GM13977 (cell line): ENCODE measurements around the gene HMG20B.

Experiments
- DNase-seq: peaks from one replicate; pipeline ENCODE4 v3.0.0; 2012; ENCODE audit warnings: low spot score
- CTCF ChIP-seq: IDR thresholded peaks from 2 replicates; pipeline ENCODE4 v1.5.1; 2012; ENCODE audit warnings: mild to moderate bottlenecking, control low read depth; ENCODE audit not compliant: insufficient read depth; ENCODE audit errors: extremely low read depth, missing control alignments
- in situ Hi-C: fragments of 300-500 bp; cut with MboI; formaldehyde crosslinking; loops from one replicate; pipeline ENCODE4 v1.12.0; 2022; ENCODE audit warnings: low sequenced_read_pairs, low pct_unique_long_range_greater_than_20kb, mixed read lengths, inconsistent platforms; ENCODE audit not compliant: unreplicated experiment

The HMG20B gene

DNA sequence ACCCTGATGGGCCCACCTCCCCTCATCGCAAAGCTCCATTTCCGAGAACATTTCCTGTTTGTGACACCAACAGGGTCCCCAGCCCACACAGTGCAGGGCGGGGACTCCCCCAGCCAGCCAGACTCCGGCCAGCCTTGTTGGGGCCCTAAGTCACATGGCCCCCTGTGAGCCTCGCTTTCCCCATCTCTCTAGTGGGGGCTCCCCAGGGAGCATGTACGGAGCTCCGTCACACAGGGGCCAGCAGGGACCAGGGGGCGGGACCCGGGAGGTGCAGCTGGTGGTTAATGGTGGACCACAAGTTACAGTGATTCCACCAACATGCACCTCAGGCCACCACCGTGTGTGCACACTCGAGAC, 32.2 kb downstream of the HMG20B start:
- no peak for TF ChIP-seq CTCF
- in situ Hi-C loops: no loop called here
- peak; percentile 84 for DNase-seq

DNA sequence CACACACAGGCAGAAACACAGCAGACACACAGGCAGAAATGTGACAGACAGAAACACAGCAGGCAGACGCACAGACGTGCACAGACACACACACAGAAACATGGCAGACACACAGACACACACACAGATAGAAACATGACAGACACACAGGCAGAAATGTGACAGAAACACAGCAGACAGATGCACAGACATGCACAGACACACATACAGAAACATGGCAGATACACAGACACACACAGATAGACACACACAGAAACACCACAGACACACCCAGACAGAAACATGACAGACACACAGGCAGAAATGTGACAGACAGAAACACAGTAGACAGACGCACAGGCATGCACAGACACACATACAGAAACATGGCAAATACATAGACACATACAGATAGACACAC, 32.6 kb downstream of the HMG20B start:
- in situ Hi-C loops: no loop called here
- TF ChIP-seq CTCF: no peak
- no peak for DNase-seq

DNA sequence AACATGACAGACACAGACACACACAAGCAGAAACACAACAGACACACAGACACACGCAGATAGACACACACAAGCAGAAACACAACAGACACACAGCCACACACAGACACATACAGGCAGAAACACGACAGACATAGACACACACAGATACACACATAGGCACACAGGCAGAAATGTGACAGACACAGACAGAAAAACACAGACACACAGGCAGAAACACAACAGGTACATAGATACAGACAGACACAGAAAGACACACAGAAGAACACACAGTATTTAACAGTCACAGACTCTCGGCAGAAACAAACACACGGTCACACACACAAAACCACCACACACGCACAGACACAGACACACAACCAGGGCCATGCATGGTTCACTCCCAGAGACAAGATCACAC, 33.0 kb downstream of the HMG20B start:
- in situ Hi-C loops: no loop called here
- DNase-seq: no peak
- no peak for TF ChIP-seq CTCF

- in situ Hi-C loops: no loop called here
- no peak for TF ChIP-seq CTCF
- DNase-seq: no peak
Measured at GRCh38 chr19:3606174-3606689, 33.5 kb downstream of the HMG20B start.

DNA sequence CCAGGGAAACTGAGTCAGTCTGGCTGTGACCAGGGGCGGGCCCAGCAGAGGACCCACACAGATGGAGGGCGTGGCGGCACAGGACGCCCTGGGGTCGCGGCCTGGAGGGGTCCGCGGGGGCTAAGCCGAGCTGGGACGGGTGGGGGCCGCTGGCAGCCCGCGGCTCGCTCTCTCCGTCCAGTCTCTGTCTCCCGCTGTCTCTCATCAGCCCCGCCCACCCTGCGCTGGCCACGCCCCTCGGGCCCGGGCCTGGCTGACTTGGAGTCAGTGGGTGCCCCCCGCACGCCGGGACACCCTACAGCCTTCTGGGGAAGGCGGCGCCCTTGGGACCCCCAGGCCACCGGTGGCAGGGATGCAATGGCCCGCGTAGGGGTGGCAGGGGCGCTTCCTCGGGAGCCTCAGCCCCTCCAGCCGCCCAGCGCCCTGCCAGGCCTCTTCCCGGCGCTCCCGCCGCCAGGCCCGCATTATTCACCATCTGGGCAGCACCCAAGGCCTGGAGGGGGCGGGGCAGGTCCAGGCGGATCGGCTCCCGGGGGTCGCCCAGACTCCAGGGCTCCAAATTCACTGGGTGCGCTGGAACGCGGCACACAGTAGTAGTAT, 34.0 kb downstream of the HMG20B start, which contains the start of gene TBXA2R:
Gene TBXA2R, minus strand, starts transcription at position 186 of the 600 bp plus-strand sequence. CDS start 6,241 bp downstream, outside the sequence.
- peak; percentile 84 for DNase-seq
- TF ChIP-seq CTCF: no peak
- in situ Hi-C loops: no loop called here

DNA sequence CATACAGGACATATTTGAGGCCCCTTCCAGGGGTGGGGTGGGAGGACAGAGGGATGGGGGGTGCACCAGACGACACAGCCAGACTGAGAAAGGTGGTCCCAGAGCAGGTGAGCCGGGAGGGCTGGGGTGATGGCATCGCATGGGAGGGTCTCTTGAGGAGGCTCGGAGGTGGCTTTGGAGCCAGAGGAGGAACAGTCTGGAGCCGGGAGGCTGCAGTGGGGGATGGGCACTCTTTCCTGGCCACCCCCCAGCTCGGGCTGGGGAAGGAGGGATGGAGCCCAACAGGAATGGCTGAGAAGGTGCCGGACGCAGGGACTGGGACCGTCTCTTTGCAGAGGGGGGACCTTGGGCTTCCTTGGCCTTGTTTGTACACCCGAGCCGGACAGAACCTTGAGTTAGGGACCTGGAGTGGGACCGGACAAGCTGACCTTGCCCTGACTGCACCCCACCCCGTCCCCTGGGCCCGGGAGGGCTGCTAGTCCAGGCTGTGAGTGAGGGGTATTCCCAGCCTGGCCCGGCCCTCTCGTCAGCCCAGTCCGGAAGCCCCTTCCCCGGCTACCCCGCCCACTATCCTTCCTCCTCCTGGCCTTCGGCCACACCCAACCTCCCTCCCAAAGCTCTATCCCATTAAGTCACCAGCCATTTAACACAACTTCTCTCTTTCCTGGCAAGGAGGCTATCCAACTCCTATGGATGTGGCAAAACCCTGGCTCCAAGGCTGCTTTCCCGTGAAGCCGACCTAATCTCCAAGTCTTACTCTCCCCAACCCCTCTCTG, 34.7 kb downstream of the HMG20B start:
- no peak for DNase-seq

More for the DNA sequence above, 34.7 kb downstream of the HMG20B start:
- in situ Hi-C loops: no loop called here
- TF ChIP-seq CTCF: no peak
